Measurements from ENCODE around the gene SSTR5.

SSTR5 gene

DNA sequence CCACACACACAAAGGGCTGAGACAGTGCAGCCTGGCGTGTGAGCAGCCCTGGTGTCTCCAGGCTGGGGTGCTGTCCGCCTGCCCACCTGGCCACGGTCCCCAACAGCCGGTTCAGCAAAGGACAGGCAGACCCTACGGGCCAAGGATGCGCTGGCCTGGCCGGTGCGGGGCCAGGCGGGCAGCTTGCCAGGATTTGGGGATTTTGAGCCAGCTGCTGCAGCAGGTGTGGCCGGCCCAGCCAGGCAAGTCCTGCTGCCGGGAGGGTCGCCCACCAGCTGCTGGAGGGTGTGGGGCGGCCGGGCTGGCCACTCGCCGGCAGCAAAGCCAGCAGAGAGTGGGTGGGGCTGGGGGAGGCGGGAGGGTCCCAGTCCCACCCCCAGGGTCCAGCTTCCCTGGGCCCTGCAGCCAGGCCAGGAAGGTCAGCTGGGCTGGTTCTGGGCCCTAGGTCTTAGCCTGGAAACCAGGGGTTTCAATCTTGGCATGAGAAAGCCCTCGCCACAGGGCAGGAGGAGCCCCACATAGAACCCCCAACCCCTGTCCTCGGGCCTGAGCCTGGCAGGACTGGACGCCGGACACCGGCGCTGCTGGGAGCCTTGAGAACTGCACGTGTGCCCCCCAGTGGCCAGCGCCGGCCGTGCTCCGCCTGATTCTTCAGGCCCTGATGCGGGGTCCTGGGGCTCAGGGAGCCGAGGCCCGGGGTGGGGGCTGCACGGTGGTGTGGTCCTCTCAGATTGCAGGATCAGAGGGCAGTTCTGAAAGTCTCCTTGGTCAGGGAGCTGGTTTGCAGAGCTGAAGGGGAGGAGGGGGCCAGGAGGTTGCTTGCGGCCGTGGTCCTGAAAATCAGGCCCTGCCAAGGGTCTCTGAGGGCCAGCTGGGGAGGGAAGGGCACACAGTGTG is 17.6 kb upstream of the SSTR5 start:
- Histone ChIP-seq H3K36me3 (ENCODE audit: insufficient read depth, low read length) (no peaks in the 10 kb centered on the region), H3K27ac (no peak overlapping the region), H3K4me3 (no peak overlapping the region), H3K9me3 (ENCODE audit: low read depth, low read length) (no peaks in the 10 kb centered on the region), H3K9ac (ENCODE audit: insufficient read length) (no peak overlapping the region)
- TF ChIP-seq EZH2 (IDR thresholded peaks at IDR 0.05) (no peak), FOXP2 (optimal IDR thresholded peaks at IDR 0.05; ENCODE audit: control extremely low read depth, extremely low read length, insufficient read depth) (no peak), POLR2AphosphoS5 (IDR thresholded peaks at IDR 0.05; ENCODE audit: borderline replicate concordance, low read depth, low read length) (no peak)
- no peak for DNase-seq (ENCODE audit: low read depth, low spot score)

DNA sequence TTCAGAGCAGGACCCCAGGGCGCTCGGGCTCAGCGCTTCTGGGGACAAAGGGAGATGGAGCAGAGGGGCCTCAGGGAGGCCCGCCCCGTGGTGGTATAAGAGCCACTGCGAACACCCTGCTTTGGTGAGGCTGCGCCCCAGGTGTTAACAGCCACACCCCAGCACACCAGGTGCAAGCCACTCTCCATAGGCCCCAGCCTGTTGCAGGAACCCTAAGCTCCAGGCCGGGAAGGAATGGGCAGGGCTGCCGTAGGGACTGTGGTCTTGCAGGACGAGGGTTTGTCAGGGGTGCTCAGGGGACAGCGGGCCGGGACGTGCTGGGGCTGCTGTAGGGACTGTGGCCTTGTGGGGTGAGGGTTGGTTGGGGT is 17.0 kb upstream of the SSTR5 start:
- Histone ChIP-seq H3K9me3 (ENCODE audit: low read depth, low read length) (no peaks in the 10 kb centered on the region), H3K36me3 (ENCODE audit: insufficient read depth, low read length) (no peaks in the 10 kb centered on the region), H3K27ac (no peak overlapping the region), H3K4me3 (no peak overlapping the region), H3K9ac (ENCODE audit: insufficient read length) (no peak overlapping the region)
- TF ChIP-seq EZH2 (IDR thresholded peaks at IDR 0.05): no peak
- no peak for TF ChIP-seq POLR2AphosphoS5 (IDR thresholded peaks at IDR 0.05; ENCODE audit: borderline replicate concordance, low read depth, low read length)
- TF ChIP-seq FOXP2 (optimal IDR thresholded peaks at IDR 0.05; ENCODE audit: control extremely low read depth, extremely low read length, insufficient read depth): no peak
- no peak for DNase-seq (ENCODE audit: low read depth, low spot score)

DNA sequence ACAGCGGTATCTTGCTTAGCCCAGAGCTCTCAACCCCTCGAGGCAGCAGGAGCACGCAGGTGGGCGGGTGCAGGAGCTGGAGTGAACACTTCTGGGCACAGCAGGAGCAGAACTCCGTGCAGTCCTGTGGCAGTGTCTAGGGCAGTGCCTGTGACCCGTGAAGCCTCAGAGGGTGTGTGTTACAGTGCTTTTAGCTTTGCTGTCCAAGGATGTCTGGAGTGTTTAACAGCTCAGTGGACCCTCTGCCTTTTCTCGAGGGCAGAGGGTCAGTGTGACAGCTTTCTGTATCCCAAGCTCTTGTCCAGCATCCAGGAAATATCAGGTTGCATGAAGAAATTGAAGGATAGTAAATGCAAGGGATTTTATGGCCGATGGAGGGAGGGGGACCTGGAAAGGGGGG is 16.4 kb upstream of the SSTR5 start:
- TF ChIP-seq POLR2AphosphoS5 (IDR thresholded peaks at IDR 0.05; ENCODE audit: borderline replicate concordance, low read depth, low read length): no peak
- no peak for TF ChIP-seq FOXP2 (optimal IDR thresholded peaks at IDR 0.05; ENCODE audit: control extremely low read depth, extremely low read length, insufficient read depth)
- no peak for TF ChIP-seq EZH2 (IDR thresholded peaks at IDR 0.05)

DNA sequence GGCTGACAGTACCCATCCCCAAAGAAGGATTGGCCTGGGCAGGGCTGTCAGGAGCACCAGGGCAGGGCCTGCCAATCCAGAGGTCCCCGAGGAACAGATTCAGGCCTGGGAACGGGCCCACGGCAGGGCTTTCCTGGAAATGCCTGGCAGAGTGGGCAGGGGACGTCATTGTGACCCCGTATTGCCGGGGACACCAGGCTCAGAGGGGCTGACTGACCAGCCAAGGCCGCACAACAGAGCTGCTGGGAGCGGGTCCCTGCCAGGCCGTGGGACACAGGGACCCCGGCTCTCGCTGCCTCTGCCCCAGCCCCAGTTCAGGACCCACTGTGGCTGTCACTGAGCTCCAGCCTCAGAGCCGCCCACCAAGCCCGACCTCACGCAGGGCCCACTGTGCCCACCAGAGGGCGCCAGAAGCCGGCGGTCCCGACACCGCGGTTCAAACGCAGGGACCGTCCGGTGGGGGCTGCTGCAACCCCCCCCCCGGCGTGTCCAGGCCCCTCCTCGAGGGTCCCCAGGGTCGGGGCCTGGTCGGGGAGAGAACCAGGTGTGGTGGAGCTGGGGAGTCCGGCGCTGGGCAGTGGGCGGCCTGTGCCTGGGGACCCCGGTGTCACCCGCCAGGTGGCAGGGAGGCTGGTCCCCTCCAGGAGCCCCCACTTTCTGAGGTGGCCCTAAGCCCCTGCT is 15.2 kb upstream of the SSTR5 start:
- Histone ChIP-seq H3K4me3 (no peak overlapping the region), H3K9ac (ENCODE audit: insufficient read length) (no peak overlapping the region), H3K27ac (no peak overlapping the region), H3K36me3 (ENCODE audit: insufficient read depth, low read length) (no peaks in the 10 kb centered on the region), H3K9me3 (ENCODE audit: low read depth, low read length) (no peaks in the 10 kb centered on the region)
- no peak for DNase-seq (ENCODE audit: low read depth, low spot score)
- no peak for TF ChIP-seq POLR2AphosphoS5 (IDR thresholded peaks at IDR 0.05; ENCODE audit: borderline replicate concordance, low read depth, low read length)
- no peak for TF ChIP-seq FOXP2 (optimal IDR thresholded peaks at IDR 0.05; ENCODE audit: control extremely low read depth, extremely low read length, insufficient read depth)

More for the DNA sequence above, 16.4 kb upstream of the SSTR5 start:
- H3K4me3 ChIP-seq: no peak overlapping the region
- no peak overlapping the region for H3K27ac ChIP-seq
- H3K9me3 ChIP-seq (ENCODE audit: low read depth, low read length): no peaks in the 10 kb centered on the region
- no peak for DNase-seq (ENCODE audit: low read depth, low spot score)
- H3K9ac ChIP-seq (ENCODE audit: insufficient read length): no peak overlapping the region
- H3K36me3 ChIP-seq (ENCODE audit: insufficient read depth, low read length): no peaks in the 10 kb centered on the region

DNA sequence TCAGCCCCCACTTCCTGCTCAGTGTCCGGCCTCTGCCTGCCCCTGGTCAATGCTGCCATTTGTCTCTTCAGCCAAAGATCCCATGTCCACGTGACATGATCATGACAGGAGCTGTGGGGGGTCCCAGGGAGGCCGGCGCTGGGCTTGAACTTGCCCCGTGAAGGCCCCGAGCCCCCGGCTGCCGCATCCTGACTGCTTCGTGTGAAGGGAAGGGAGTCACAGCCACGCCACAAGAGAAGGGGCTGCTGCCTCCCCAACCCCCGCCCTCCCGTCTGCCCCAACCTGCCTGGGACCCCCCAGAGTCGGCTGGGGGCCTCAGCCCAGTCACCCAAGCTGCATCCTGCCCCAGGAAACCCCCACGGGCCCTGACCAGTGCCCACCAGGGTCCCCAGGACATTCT is 14.3 kb upstream of the SSTR5 start:
- Histone ChIP-seq H3K4me3 (no peak overlapping the region), H3K9ac (ENCODE audit: insufficient read length) (no peak overlapping the region), H3K9me3 (ENCODE audit: low read depth, low read length) (no peaks in the 10 kb centered on the region), H3K27ac (no peak overlapping the region), H3K36me3 (ENCODE audit: insufficient read depth, low read length) (no peaks in the 10 kb centered on the region)
- DNase-seq (ENCODE audit: low read depth, low spot score): no peak
- TF ChIP-seq FOXP2 (optimal IDR thresholded peaks at IDR 0.05; ENCODE audit: control extremely low read depth, extremely low read length, insufficient read depth) (no peak), EZH2 (IDR thresholded peaks at IDR 0.05) (no peak), POLR2AphosphoS5 (IDR thresholded peaks at IDR 0.05; ENCODE audit: borderline replicate concordance, low read depth, low read length) (no peak)

DNA sequence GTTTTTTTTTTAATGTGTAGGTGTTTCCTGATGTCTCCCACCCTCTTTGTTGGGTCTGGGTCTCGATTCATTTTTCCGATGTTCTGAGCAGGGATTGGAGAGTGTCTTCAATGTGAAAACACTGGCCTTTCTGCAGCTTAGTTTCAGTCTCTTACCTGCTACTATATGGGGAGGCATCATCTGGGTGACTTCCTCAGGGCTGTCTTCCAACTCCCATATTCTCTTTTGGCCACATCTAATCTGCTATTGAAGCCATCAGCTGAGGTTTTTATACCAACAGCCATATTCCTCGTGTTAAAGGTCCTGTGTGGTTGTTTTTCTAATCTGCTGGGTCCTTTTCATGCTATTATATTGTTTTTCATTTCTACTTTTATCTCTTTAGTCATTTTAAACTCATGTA is 13.2 kb upstream of the SSTR5 start:
- Histone ChIP-seq H3K36me3 (ENCODE audit: insufficient read depth, low read length) (no peaks in the 10 kb centered on the region), H3K9ac (ENCODE audit: insufficient read length) (no peak overlapping the region), H3K27ac (no peak overlapping the region), H3K4me3 (no peak overlapping the region), H3K9me3 (ENCODE audit: low read depth, low read length) (no peaks in the 10 kb centered on the region)
- DNase-seq (ENCODE audit: low read depth, low spot score): no peak
- TF ChIP-seq POLR2AphosphoS5 (IDR thresholded peaks at IDR 0.05; ENCODE audit: borderline replicate concordance, low read depth, low read length): no peak
- no peak for TF ChIP-seq FOXP2 (optimal IDR thresholded peaks at IDR 0.05; ENCODE audit: control extremely low read depth, extremely low read length, insufficient read depth)
- no peak for TF ChIP-seq EZH2 (IDR thresholded peaks at IDR 0.05)

DNA sequence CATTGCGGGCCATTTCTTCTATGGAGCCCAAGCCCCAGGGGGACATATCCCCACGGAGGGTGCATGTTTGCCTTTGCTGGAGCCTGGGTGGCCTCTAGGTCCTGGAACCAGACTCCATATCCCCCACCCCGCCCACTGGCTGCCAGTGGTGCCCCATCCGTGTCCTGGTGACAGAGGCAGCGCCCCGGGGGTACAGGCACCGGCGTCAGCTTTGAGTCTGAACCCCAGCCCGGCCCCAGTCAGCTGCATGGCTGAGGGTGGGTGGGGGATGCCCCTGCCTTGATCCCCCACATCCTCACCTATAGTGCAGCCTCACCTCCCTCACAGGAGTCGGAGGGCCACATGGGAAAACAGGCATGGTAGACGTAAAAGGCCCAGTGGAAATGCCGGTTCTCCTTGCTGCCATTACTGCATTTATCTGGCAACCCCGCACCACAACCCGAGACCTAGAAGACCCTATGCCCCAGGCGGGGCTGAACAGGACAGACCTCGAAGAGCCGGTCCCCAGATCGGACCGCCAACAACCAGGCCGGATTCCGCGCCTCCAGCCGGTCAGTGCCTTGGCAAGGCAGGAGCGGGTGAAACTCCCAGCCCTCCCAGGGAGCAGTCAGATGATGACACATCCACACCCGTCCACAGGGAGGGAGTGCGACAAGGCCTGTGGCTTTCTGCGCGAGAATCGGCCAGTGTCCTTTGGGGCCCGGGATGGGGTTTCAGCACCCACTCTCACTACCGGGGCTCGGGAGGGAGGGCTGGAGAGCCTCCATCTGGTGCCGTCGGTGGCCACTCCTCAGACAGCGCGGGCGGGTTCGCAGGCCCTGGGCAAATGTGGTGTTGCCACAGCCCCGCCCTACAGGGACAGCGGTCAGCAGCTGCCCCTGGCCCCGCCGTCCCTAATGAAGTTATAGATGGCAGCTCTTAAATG is 11.9 kb upstream of the SSTR5 start:
- Histone ChIP-seq H3K9ac (ENCODE audit: insufficient read length) (no peak overlapping the region), H3K9me3 (ENCODE audit: low read depth, low read length) (no peaks in the 10 kb centered on the region), H3K4me3 (no peak overlapping the region), H3K36me3 (ENCODE audit: insufficient read depth, low read length) (no peaks in the 10 kb centered on the region), H3K27ac (no peak overlapping the region)
- no peak for TF ChIP-seq POLR2AphosphoS5 (IDR thresholded peaks at IDR 0.05; ENCODE audit: borderline replicate concordance, low read depth, low read length)
- TF ChIP-seq EZH2 (IDR thresholded peaks at IDR 0.05): no peak
- TF ChIP-seq FOXP2 (optimal IDR thresholded peaks at IDR 0.05; ENCODE audit: control extremely low read depth, extremely low read length, insufficient read depth): no peak
- DNase-seq (ENCODE audit: low read depth, low spot score): no peak

Measured in SK-N-MC (cell line).